Lung microvascular endothelial cell (primary cell): ENCODE measurements around the gene PSTK. TPM values are rescaled to one million over a fixed set of nuclear protein-coding genes. Genes with fewer than 3 reads are reported as not detected.
A peak's percentile ranks its signal among the peaks of the same experiment; 100 is the strongest.

Experiments
- DNase-seq, 2 donors: peaks; one replicate each; pipeline versions ENCODE4 v3.0.0 to v3.0.0-alpha.2; 2010; ENCODE audit warnings: low read depth in 2 of 2
- total RNA-seq: library from RNA; depleted of rRNA; stranded (reverse); fragments of >200 nt; gene quantifications from 2 replicates; pipeline ENCODE4 v1.2.1, GENCODE V29; 2014

The PSTK gene
- total RNA-seq, 1 donor from 2014 or later, result 2.4 TPM

GRCh38 chr10:123019264-123019663 is 39.1 kb downstream of the PSTK start:
- no peak for DNase-seq

DNA sequence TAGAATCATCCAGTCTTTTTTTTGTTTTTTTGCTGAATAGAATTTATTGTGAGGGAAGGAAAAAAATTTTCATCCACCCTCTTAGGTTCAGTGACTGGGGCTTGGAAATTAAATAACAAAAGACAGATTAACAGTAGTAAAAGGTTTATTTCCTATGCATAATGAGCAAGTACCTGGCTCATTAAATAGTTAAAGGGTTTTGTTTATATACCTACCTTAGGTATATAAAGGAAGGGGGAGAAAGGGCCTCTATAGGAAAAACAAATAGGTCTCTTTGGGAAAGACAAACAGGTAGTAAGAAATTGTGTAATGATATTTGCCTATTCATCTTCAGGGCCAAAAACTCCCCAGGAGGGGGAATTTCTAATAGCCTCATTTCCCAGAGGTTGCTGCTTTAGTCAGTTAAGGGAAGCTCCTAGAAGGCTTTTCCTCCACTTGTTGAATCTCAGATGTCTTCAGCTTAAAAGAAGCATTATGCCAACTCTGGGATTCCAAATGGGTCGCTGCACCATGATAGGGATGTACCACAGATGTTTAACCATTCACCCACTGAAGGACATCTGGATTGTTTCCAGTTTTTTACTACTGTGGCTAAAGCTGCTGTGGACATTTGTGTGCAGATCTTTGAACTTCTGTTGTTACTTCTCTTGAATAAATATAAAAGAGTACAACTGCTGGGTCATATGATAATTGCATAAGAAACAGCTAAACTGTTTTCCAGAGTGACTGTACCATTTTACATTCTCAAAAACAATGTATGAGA is 39.9 kb downstream of the PSTK start:
- no peak for DNase-seq

DNA sequence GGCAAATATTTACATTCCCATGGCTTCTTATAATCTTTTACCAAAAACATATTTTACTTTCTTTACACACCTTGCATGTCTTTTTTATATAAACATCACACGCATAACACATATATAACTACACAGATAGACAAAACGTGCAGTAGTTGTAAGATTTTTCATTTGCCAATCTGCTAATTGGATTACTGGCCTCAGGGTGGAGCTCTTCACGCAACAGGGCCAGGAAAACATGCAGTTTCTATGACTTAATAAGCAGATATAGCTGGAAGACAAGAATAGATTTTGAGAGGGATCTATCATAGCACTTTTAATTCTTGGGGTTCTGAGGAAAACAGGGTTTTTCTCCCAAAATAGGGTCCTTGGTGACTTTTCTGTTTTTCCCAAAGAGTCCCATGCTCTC is 41.3 kb downstream of the PSTK start:
- peak; percentile 36 to 45 for DNase-seq

DNA sequence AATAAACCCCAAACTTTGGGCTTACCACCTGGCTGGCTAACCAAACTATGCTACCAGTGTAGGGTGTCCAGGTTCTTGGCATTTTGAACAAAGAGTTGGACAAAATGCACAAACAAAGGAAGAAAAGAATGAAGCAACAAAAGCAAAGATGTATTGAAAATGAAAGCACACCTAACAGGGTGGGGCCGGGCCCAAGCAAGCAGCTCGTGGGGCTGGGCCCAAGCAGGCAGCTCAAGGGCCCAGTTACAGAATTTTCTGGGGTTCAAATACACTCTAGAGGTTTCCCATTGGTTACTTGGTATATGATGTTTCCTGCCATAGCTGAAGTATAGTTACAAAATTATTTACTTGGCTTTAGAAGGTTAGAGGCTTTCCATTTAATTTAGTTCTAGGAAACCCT is 44.3 kb downstream of the PSTK start:
- DNase-seq, result no peak

DNA sequence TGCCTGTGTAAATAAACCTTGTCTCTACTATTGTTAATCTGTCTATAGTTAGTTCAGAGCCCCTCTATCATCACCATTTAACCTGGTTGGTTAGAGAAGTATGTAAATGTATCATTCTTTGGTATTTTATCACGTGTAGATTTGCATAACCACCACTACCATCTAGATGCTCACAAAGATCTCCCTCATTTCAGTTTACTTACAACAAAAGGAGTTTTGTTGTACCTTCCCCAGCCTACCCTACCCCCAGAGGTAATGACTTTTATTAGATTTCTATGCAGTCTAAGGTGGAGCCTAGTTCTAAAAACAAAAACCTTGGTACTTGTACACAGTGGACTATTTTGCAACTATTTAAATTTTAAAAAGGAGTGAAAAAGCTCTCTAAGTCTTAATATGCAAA is 46.1 kb downstream of the PSTK start:
- no peak for DNase-seq

DNA sequence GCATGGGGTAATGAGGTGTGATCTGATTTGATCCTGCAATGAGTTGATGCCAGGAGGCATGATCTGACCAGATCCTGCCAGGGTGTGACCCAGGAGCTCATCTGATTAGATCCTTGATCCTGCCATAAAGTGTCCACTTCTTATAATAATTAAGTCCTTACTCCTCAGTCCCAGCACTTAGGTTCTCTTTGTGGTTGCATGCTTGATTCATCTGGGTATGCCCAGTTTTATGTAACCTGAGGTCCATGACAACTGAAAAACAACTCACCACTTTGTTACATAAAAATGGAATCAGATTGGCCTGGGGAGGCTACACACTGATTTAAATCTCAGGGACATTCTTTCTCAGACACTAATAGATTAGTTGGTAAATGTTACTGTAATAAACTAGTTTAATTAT is 47.7 kb downstream of the PSTK start:
- DNase-seq, result no peak

GRCh38 chr10:123031124-123031523 is 50.9 kb downstream of the PSTK start:
- no peak for DNase-seq

- DNase-seq, result no peak
Measured at GRCh38 chr10:123034332-123034731, 54.1 kb downstream of the PSTK start.

DNA sequence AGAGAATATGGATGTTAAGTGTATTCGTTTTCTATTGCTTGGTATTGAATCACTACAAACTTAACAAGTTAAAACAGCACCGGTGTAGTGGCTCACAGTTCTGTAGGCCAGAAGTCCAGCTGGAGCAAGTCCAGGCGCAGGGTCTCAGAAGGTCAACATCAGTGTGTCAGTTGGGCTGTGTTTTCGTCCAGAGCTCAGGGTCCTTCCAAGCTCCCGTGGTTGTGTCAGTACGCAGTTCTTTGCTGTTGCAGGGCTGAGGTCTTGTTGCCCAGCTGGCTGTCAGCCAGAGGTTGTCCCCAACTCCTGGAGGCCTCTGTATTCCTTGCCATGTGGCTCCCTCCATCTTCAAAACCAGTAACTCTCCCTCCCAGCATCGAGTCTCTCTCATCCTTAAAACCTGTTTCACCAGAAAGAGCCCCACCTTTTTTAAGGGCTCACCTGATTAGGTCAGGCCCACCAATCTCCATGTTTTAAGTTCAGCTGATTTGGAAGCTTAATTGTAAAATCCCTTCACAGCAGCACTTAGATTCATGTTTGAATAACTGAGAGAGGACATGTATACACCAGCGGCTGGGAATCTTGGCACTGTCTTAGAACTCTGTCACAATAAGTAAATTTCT is 55.4 kb downstream of the PSTK start:
- DNase-seq, result no peak

DNA sequence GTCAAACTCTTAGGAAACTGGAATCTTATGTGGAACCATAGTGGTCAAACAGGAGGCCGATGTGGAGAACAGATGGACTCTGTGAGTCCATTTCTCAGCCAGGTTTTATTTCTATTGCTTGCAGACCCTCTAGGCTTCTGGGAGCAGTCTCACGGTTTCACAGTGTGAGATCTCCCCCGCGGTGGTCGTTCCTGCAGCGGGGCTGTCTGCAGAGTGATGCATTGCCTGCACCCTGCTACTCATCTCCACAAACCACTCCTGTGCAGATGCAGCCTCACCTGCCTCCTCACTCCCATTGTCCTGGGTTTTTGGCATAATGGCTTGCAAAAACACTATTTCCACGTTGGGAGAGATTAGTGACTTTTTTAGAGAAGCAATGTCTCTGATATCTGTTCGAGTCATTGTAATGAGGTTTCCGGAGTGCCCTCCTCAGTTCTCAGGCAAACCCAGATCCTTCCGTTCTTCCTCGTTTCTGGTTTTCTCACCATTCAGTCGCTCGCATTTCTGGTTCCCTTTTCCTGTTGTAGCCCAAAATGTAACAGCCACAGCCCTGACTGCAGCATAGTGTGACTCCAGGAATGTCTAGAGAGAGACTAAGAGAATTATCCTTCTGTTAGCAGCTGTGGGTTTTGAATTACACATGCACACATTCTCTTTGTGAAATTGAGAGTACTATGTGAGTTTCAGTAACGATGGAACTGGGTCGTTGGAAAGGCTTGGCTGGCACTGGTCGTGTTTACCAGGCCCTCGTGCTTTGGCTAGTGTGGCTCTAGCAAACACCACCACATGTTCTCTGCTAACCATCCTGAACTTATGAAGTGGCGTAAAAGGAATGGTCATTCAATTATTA is 58.8 kb downstream of the PSTK start:
- DNase-seq, result no peak

DNA sequence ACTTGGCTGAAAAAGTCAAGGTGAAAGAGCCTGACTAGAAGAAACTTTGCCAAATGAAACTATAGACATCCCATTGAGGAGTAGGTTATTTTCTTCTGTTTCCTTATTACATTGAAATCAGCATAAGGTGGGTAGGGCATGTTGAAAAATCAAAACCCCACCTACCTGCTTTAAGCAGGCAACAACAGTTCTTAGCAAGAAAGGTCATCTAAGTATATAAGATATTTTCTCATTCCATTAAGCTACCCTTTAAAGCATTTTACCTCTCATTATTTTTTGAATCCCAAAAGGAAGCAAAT is 59.4 kb downstream of the PSTK start:
- no peak for DNase-seq

Other genes with a start within 250 kb of the PSTK start
- 0.20 and 0.44 TPM in 2 replicates for gene CUZD1, start 134.5 kb upstream of the PSTK start, total RNA-seq
- 0.60 and 3.5 TPM in 2 replicates for gene FAM24B, start 100.8 kb upstream of the PSTK start, total RNA-seq
- gene FAM24A, start 69.8 kb upstream of the PSTK start, total RNA-seq, result not detected in 2 replicates
- 12.6 and 15.9 TPM in 2 replicates for gene C10orf88, start 26.2 kb upstream of the PSTK start, total RNA-seq
- 1.7 and 2.2 TPM in 2 replicates for gene IKZF5, start 28.4 kb downstream of the PSTK start, total RNA-seq
- 3.2 and 3.9 TPM in 2 replicates for gene ACADSB, start 28.6 kb downstream of the PSTK start, total RNA-seq
- gene HMX3, start 155.6 kb downstream of the PSTK start, total RNA-seq, result not detected in 2 replicates
- not detected in 2 replicates for gene HMX2, start 167.7 kb downstream of the PSTK start, total RNA-seq
- gene BUB3, start 174.0 kb downstream of the PSTK start, total RNA-seq, result 131 and 163 TPM in 2 replicates